ENCODE results near the gene LRCH2.
"Not testable (repeated sequence)": the region's sequence is repeated elsewhere in the genome, so short reads cannot be mapped to it uniquely, and the experiment has no call there.

The LRCH2 gene

GRCh38 chrX:115214151-115214550, 19.7 kb downstream of the LRCH2 start:
- DNase-seq (ENCODE audit: low read depth in 2 of 2) = no peak

GRCh38 chrX:115209547-115209946, 24.3 kb downstream of the LRCH2 start:
- DNase-seq (ENCODE audit: low read depth in 2 of 2) = not testable (repeated sequence)

- DNase-seq (ENCODE audit: low read depth in 2 of 2) = no peak
Observed at GRCh38 chrX:115204040-115204439, 29.9 kb downstream of the LRCH2 start.

GRCh38 chrX:115192244-115192700, 41.6 kb downstream of the LRCH2 start:
- no peak for DNase-seq (ENCODE audit: low read depth in 2 of 2)

GRCh38 chrX:115191490-115192243, 42.2 kb downstream of the LRCH2 start:
- DNase-seq (ENCODE audit: low read depth in 2 of 2) = no peak

GRCh38 chrX:115190636-115191489, 43.0 kb downstream of the LRCH2 start:
- no peak for DNase-seq (ENCODE audit: low read depth in 2 of 2)

- no peak for DNase-seq (ENCODE audit: low read depth in 2 of 2)
Observed at GRCh38 chrX:115189646-115190635, 44.0 kb downstream of the LRCH2 start.

GRCh38 chrX:115189110-115189509, 44.8 kb downstream of the LRCH2 start, which contains the start of gene RBMXL3:
Gene RBMXL3 (plus strand): TSS chrX:115189410. CDS start chrX:115189442, 32 bp downstream.
- no peak for DNase-seq (ENCODE audit: low read depth in 2 of 2)

- no peak for DNase-seq (ENCODE audit: low read depth in 2 of 2)
Observed at GRCh38 chrX:115183980-115184379, 49.9 kb downstream of the LRCH2 start.

- no peak for DNase-seq (ENCODE audit: low read depth in 2 of 2)
Observed at GRCh38 chrX:115178473-115178872, 55.4 kb downstream of the LRCH2 start.

- no peak for DNase-seq (ENCODE audit: low read depth in 2 of 2)
Observed at GRCh38 chrX:115177932-115178331, 56.0 kb downstream of the LRCH2 start.

GRCh38 chrX:115174548-115174947, 59.3 kb downstream of the LRCH2 start:
- DNase-seq (ENCODE audit: low read depth in 2 of 2) = no peak

- no peak for DNase-seq (ENCODE audit: low read depth in 2 of 2)
Observed at GRCh38 chrX:115173181-115173580, 60.7 kb downstream of the LRCH2 start.

- no peak for DNase-seq (ENCODE audit: low read depth in 2 of 2)
Observed at GRCh38 chrX:115147220-115147619, 86.7 kb downstream of the LRCH2 start.

- DNase-seq (ENCODE audit: low read depth in 2 of 2) = no peak
Observed at GRCh38 chrX:115142057-115142456, 91.8 kb downstream of the LRCH2 start.

- DNase-seq (ENCODE audit: low read depth in 2 of 2) = no peak
Observed at GRCh38 chrX:115138040-115138439, 95.9 kb downstream of the LRCH2 start.

GRCh38 chrX:115134382-115134781, 99.5 kb downstream of the LRCH2 start:
- no peak for DNase-seq (ENCODE audit: low read depth in 2 of 2)

- DNase-seq (ENCODE audit: low read depth in 2 of 2) = no peak
Observed at GRCh38 chrX:115112411-115112810, 121.5 kb downstream of the LRCH2 start.

GRCh38 chrX:115098897-115099296, 135.0 kb downstream of the LRCH2 start:
- DNase-seq (ENCODE audit: low read depth in 2 of 2) = no peak

- DNase-seq (ENCODE audit: low read depth in 2 of 2) = no peak
Observed at GRCh38 chrX:115093191-115093590, 140.7 kb downstream of the LRCH2 start.

GRCh38 chrX:115089419-115089818, 144.5 kb downstream of the LRCH2 start:
- DNase-seq (ENCODE audit: low read depth in 2 of 2) = no peak

GRCh38 chrX:115068896-115069295, 165.0 kb downstream of the LRCH2 start:
- no peak for DNase-seq (ENCODE audit: low read depth in 2 of 2)
